Heart left ventricle (tissue), 13 donors: Measurements from ENCODE around the gene MRPL49.

Source experiments
- POLR2A ChIP-seq, 2 donors: fragments of 450-650 bp; IDR thresholded peaks; one replicate each; pipeline ENCODE4 v1.6.1; 2017; ENCODE audit warnings: antibody characterized with exemption in 2 of 2, mild to moderate bottlenecking in 2 of 2, moderate library complexity in 2 of 2
- TF ChIP-seq, protein P1 (sequence below), 12 donors: fragments of 200-600 bp; sonication (generic) in 4 of 12; IDR thresholded peaks; one replicate each; pipeline versions ENCODE4 v1.5.0 to v1.8.0; 2018 to 2022; ENCODE audit warnings: antibody characterized with exemption in 12 of 12, mild to moderate bottlenecking in 5 of 12
- donor health status: ischemic (EF 13 %, LVEDD 7.1; RV severe dilation, severe dysfunction).
- donor health status: DM: no; HTN: yes; CAD: no.
- donor health status: DM: no; HTN: no; CAD: no.
- donor health status: ischemic (EF 25% LVEDD 6.9; RV normal size, moderate dysfunction).
- donor health status: ischemic (EF 25% LVEDD 5.7; RV mildly dilated, moderate dysfunction).
- donor health status: ischemic (EF 35%, LVEDD 5.7; RV mildly dilated, moderate dysfunction).
- donor health status: nonischemic (EF 11% LVEDD 7.7; RV severe dilation, severe dysfunction).
- donor health status: DM: yes; HTN: yes; CAD: no.
- donor health status: PGD.
- donor health status: ischemic (EF 29% LVEDD 5.4; RV normal size, mild dysfunction).
- donor health status: nonischemic (EF 23%, LVEDD 6.1; RV moderate dilation, normal function).

DNA sequence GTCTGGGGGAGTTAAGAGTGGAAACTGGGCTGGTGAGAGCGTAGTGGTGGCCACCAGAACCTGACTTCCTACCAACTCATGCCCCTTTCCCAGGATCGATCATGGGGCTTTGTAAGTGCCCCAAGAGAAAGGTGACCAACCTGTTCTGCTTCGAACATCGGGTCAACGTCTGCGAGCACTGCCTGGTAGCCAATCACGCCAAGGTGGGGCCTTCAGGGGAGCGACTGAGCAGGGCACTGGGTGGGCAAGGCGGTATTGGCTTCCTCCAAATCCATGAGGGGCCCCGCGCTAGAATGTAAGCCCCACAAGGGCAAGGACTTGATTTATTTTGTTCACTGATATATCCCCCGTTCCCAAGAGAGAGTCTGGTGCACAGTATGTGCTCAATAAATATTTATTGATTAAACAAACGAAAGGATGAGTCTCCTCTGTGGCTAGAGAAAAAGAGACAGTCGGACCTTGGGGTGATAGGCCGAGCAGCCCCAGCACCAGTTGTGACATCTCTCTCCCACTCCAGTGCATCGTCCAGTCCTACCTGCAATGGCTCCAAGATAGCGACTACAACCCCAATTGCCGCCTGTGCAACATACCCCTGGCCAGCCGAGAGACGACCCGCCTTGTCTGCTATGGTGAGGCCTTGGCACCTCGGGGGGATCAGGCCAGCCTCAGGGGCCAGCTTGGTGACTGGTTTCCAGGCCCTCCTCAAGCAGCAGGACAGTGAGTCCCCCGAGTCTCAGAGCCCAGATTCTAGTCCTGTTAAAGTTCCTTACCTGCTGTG is 37.3 kb upstream of the MRPL49 start:
- TF ChIP-seq, protein P1, sequence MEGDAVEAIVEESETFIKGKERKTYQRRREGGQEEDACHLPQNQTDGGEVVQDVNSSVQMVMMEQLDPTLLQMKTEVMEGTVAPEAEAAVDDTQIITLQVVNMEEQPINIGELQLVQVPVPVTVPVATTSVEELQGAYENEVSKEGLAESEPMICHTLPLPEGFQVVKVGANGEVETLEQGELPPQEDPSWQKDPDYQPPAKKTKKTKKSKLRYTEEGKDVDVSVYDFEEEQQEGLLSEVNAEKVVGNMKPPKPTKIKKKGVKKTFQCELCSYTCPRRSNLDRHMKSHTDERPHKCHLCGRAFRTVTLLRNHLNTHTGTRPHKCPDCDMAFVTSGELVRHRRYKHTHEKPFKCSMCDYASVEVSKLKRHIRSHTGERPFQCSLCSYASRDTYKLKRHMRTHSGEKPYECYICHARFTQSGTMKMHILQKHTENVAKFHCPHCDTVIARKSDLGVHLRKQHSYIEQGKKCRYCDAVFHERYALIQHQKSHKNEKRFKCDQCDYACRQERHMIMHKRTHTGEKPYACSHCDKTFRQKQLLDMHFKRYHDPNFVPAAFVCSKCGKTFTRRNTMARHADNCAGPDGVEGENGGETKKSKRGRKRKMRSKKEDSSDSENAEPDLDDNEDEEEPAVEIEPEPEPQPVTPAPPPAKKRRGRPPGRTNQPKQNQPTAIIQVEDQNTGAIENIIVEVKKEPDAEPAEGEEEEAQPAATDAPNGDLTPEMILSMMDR (IDR thresholded peaks at IDR 0.05) = no peak
- no peak for TF ChIP-seq POLR2A (IDR thresholded peaks at IDR 0.05)
